Muscle of leg (tissue), 11 donors: ENCODE measurements around the gene LNPK. TPM values are rescaled to one million over a fixed set of nuclear protein-coding genes. Genes with fewer than 3 reads are reported as not detected.
"Not testable (repeated sequence)": the region's sequence is repeated elsewhere in the genome, so short reads cannot be mapped to it uniquely, and the experiment has no call there.

Experiments
- DNase-seq: peaks from one replicate; pipeline ENCODE4 v3.0.0; 2013
- H3K27ac ChIP-seq: one replicate; pipeline ENCODE4 v1.5.1; 2013; ENCODE audit warnings: mild to moderate bottlenecking, low read length, control low read depth
- H3K27me3 ChIP-seq: one replicate; pipeline ENCODE4 v1.6.1; 2013; ENCODE audit warnings: low read length; ENCODE audit not compliant: control insufficient read depth, insufficient read depth
- H3K36me3 ChIP-seq: one replicate; pipeline ENCODE4 v1.6.1; 2013; ENCODE audit warnings: low read length; ENCODE audit not compliant: control insufficient read depth, insufficient read depth
- H3K4me1 ChIP-seq: one replicate; pipeline ENCODE4 v1.6.1; 2013; ENCODE audit warnings: low read length; ENCODE audit not compliant: control insufficient read depth, insufficient read depth
- H3K4me3 ChIP-seq: one replicate; pipeline ENCODE4 v1.5.1; 2013; ENCODE audit warnings: low read length, control low read depth
- H3K9me3 ChIP-seq: replicated peaks from 2 replicates; pipeline ENCODE4 v1.6.1; 2013; ENCODE audit warnings: low read depth, low read length; ENCODE audit not compliant: control insufficient read depth
- WGBS: methylation state at CpG from one replicate; pipeline ENCODE4 v1.1.5; 2013; ENCODE audit warnings: missing lambda C conversion rate; ENCODE audit not compliant: insufficient coverage; 5-methylcytosine and 5-hydroxymethylcytosine counted together
- polyA plus RNA-seq, 8 donors: library from polyadenylated mRNA; unstranded; fragments of 120-200 nt; gene quantifications; one replicate each; pipeline versions ENCODE4 v1.2.1 to v1.2.3, GENCODE V29; 2013; ENCODE audit warnings: inconsistent platforms in 1 of 8, low replicate concordance in 1 of 8; ENCODE audit not compliant: insufficient read length in 8 of 8, insufficient read depth in 1 of 8
- total RNA-seq: library from RNA; stranded (reverse); fragments of 120-200 nt; gene quantifications from one replicate; pipeline ENCODE4 v1.2.4, GENCODE V29; 2013

LNPK gene
- total and polyA plus RNA-seq, 9 donors: 18.0 to 40.6 (median 32.2) TPM

DNA sequence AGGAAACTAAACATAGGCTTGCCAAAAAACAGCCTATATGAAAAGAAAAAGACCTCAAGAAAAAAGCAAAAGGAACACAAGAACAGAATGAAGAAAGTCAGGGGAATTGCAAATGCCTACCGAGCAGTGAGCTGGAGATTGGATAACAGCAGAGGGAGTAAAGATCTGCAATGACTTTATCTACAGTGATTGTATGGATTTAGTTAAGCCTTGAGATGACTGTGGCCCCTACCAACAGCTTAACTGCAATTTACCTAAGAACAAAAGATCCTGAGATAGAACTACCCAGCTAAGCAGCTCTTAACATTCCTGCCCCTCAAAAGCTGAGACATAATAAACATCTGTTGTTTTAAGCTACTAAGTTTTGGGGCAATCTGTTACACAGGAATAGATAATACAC, 20.5 kb downstream of the LNPK start:
- Histone ChIP-seq H3K27me3 (no peaks in the 10 kb centered on the region), H3K4me1 (no peaks in the 10 kb centered on the region), H3K4me3 (no peak overlapping the region), H3K9me3 (no peaks in the 10 kb centered on the region), H3K36me3 (peaks cover 6% of the 10 kb centered on the region), H3K27ac (no peak overlapping the region)
- no peak for DNase-seq
- WGBS: 25% methylated on average over 1 of the region's 1 CpG

DNA sequence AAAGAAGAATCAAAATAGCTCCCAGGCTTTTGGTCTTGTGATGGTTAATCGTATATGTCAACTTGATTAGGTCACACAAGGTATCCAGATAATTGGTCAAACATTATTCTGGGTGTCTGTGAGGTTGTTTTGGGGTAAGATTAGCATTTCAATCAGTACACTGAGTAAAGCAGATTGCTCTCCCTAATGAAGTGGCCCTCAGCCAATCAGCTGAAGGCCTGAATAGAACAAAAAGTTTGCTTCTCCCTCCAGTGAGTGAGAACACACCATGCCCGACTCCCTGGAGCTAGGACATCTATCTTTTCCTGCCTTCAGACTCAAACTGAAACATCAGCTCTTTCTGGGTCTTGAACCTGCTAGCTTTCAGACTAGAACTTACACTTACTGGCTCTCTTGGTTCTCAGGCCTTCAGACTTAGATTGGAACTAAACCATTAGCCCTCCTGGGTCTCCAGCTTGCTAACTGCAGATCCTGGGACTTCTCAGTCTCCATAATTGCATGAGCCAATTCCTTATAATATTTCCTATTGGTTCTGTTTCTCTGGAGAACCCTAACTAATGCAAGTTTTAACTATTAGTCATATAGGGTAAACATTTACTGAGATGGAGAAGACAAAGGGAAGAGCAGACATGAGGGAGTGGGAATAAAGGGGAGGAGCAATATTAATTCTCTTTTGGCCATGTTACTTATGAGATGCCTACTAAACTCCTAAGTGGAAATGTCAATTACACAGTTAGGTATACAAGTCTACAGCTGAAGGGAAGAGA, 25.5 kb downstream of the LNPK start:
- WGBS: 82% methylated on average over 1 of the region's 2 CpGs
- Histone ChIP-seq H3K27me3 (no peaks in the 10 kb centered on the region), H3K36me3 (peaks cover 8% of the 10 kb centered on the region), H3K9me3 (no peaks in the 10 kb centered on the region), H3K4me1 (no peaks in the 10 kb centered on the region), H3K4me3 (no peak overlapping the region), H3K27ac (no peak overlapping the region)
- no peak for DNase-seq

DNA sequence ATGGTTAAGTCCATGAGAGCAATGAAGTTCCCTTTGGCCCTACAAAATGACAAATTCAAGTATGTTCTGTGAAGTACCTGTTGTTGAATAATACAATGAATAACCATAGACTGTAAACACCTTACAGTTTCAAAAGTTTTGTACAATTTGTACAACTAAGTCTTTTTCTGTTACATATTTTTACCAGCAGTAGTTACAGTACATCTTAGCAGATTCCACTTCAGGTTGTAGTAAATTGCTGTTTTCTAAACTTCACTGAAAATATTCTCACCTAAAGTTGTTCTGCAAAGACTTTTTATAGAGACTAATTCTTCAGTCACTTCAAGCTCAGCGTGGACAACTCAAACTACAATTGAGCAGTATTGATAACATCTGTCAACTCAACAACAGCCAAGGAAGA, 28.7 kb downstream of the LNPK start:
- no CpG with 5 or more reads among the region's 1 CpG for WGBS
- H3K4me1 ChIP-seq: no peaks in the 10 kb centered on the region
- no peaks in the 10 kb centered on the region for H3K27me3 ChIP-seq
- peaks cover 4% of the 10 kb centered on the region for H3K36me3 ChIP-seq
- DNase-seq: no peak
- no peak overlapping the region for H3K4me3 ChIP-seq
- no peak overlapping the region for H3K27ac ChIP-seq
- H3K9me3 ChIP-seq: no peaks in the 10 kb centered on the region

DNA sequence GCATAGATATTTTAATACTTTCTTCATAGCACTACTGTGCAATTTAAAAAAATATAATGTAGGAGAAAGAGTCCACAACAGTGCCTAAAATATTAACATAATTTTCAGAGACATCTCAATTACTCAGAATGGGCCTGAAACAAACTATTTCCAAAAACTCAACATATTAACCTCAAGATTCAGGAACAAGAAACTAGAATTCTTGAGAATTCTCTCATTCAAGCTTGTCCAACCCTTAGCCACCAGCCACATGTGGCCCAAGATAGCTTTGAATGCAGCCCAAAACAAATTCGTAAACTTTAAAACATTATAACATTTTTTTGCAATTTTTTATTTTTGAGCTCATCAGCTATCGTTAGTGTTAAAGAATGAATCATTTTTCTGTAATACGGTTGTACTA, 35.2 kb downstream of the LNPK start:
- no peaks in the 10 kb centered on the region for H3K9me3 ChIP-seq
- H3K27ac ChIP-seq: no peak overlapping the region
- no peaks in the 10 kb centered on the region for H3K27me3 ChIP-seq
- DNase-seq: no peak
- no peak overlapping the region for H3K4me3 ChIP-seq
- no CpG with 5 or more reads among the region's 3 CpGs for whole genome bisulfite sequencing
- H3K36me3 ChIP-seq: no peaks in the 10 kb centered on the region
- no peaks in the 10 kb centered on the region for H3K4me1 ChIP-seq

DNA sequence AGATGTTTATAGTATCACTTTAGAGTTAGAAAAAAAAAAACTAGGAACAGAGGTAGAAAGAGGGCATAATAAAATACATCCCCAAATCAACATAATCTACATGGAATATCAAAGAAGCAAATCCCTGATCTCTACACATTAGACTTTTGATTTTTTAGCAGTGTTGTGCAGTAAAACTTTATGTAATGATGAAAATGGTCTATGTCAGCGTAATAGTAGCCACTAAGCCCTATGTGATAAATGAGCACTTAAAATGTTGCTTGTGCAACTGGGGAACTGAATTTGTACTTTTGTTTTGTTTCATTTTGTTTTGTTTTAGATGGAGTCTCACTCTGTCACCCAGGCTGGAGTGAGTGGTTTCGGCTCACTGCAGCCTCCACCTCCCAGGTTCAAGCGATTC, 36.3 kb downstream of the LNPK start:
- no peak for DNase-seq
- no CpG with 5 or more reads among the region's 3 CpGs for WGBS
- Histone ChIP-seq H3K27me3 (no peaks in the 10 kb centered on the region), H3K27ac (no peak overlapping the region), H3K36me3 (no peaks in the 10 kb centered on the region), H3K9me3 (no peaks in the 10 kb centered on the region), H3K4me3 (no peak overlapping the region), H3K4me1 (no peaks in the 10 kb centered on the region)

DNA sequence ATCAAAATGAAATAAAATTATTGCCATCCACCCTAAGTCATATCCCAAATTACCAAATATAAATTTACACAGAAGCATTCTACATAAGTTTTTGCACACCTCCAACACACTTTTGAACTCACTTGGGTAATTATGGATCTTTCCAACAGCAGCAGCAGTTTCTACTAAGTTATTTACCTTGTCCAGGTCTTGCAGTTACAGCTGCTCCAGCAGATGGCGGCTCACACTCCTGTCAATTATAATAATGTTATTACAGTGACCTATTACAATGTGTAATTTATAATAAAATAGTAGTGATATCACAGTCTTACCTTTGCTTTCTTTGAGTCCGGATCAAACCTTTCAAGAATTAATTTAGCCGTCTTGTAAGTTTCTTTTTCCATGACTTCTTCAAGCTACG, 37.9 kb downstream of the LNPK start:
- Histone ChIP-seq H3K27ac (no peak overlapping the region), H3K9me3 (no peaks in the 10 kb centered on the region), H3K36me3 (peaks cover under 1% of the 10 kb centered on the region), H3K4me3 (no peak overlapping the region), H3K4me1 (no peaks in the 10 kb centered on the region), H3K27me3 (no peaks in the 10 kb centered on the region)
- no CpG with 5 or more reads among the region's 4 CpGs for WGBS
- no peak for DNase-seq

DNA sequence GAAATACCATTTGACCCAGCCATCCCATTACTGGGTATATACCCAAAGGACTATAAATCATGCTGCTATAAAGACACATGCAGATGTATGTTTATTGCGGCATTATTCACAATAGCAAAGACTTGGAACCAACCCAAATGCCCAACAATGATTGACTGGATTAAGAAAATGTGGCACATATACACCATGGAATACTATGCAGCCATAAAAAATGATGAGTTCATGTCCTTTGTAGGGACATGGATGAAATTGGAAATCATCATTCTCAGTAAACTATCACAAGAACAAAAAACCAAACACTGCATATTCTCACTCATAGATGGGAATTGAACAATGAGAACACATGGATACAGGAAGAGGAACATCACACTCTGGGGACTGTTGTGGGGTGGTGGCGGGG, 38.9 kb downstream of the LNPK start:
- H3K4me1 ChIP-seq, DNase-seq, H3K36me3 ChIP-seq, H3K27me3 ChIP-seq, H3K4me3 ChIP-seq, H3K27ac ChIP-seq, H3K9me3 ChIP-seq: not testable (repeated sequence)
- no CpG with 5 or more reads among the region's 2 CpGs for WGBS

DNA sequence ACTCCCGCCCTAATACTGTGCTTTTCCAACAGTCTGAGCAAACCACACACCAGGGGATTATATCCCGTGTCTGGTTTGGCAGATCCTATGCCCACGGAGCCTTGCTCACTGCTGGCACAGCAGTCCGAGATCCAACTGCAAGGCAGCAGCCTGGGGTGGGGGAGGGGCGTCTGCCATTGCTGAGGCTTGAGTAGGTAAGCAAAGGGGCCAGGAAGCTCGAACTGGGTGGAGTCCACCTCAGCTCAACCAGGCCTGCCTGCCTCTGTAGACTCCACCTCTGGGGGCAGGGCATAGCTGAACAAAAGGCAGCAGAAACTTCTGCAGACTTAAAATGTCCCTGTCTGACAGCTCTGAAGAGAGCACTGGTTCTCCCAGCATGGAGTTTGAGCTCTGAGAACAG, 44.2 kb downstream of the LNPK start:
- WGBS: 100% methylated on average over 3 of the region's 6 CpGs
- no peak for DNase-seq

DNA sequence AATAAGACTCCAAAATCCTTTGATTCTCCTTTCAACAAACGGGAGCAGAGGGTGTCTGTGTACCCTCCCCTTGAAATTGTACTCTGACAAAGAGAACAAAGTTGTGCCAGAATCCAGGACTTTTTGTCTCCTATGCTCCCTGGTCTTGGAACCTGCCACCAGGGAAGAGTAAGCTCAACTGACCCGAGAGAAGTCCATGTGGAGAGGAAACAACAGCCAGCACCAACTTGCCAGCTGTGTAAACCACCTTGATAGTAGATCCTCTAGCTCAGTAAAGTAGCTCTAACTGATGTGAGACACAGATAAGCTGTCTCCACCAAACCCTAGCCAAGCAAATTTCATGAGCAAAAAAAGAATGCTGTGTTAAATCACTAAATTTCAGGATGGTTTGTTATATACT, 46.9 kb downstream of the LNPK start:
- Histone ChIP-seq H3K4me3 (no peak overlapping the region), H3K9me3 (no peaks in the 10 kb centered on the region), H3K4me1 (no peaks in the 10 kb centered on the region), H3K27me3 (no peaks in the 10 kb centered on the region), H3K36me3 (peaks cover 17% of the 10 kb centered on the region), H3K27ac (no peak overlapping the region)
- WGBS: 40% methylated on average over 1 of the region's 2 CpGs
- no peak for DNase-seq

More for the DNA sequence above, 44.2 kb downstream of the LNPK start:
- Histone ChIP-seq H3K27ac (no peak overlapping the region), H3K4me1 (no peaks in the 10 kb centered on the region), H3K9me3 (no peaks in the 10 kb centered on the region), H3K27me3 (no peaks in the 10 kb centered on the region), H3K4me3 (no peak overlapping the region), H3K36me3 (peaks cover 17% of the 10 kb centered on the region)

DNA sequence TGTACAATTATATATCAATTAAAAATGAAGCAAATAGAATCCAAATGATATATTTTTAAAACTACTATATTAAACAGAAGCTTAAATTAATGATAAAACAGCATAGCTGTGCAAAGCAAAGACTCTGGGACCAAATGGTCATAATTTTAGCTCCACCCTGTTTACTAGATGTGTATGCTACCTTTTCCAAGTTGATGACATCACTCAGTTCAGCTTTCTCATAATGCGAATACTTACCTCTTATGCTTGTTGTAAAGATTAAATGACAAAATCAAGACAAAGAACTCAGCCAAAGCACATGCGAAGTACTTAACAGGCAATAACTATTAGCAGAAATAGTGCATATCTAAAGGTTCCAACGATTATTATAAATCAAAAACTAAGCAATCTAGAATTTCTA, 51.6 kb downstream of the LNPK start:
- Histone ChIP-seq H3K27ac (no peak overlapping the region), H3K4me3 (no peak overlapping the region), H3K9me3 (no peaks in the 10 kb centered on the region), H3K4me1 (no peaks in the 10 kb centered on the region), H3K27me3 (no peaks in the 10 kb centered on the region), H3K36me3 (peaks cover 6% of the 10 kb centered on the region)
- no peak for DNase-seq
- no CpG with 5 or more reads among the region's 3 CpGs for WGBS

DNA sequence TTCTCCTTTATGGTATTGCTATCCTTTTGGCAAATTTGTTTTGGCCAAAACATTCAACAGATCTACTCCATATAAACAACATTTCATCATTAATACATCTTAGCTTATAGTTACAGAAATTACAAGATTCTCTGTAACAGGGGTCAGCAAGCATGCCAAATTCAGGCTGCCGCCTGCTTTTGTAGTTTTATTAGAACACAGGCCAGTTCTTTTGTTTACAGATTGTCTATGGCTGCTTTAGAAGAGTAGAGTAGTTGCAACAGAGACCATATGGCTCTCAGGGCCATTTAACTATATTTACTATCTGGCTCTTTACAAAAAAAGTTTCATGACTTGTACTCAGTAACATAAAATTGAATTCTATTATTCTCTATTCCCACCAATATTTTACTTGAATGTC, 53.9 kb downstream of the LNPK start:
- WGBS: no CpG with 5 or more reads among the region's 1 CpG
- Histone ChIP-seq H3K36me3 (peaks cover 3% of the 10 kb centered on the region), H3K27me3 (no peaks in the 10 kb centered on the region), H3K9me3 (no peaks in the 10 kb centered on the region), H3K27ac (no peak overlapping the region), H3K4me1 (no peaks in the 10 kb centered on the region), H3K4me3 (no peak overlapping the region)
- no peak for DNase-seq
